ENCODE measurements around the gene RPAP3.

DNA sequence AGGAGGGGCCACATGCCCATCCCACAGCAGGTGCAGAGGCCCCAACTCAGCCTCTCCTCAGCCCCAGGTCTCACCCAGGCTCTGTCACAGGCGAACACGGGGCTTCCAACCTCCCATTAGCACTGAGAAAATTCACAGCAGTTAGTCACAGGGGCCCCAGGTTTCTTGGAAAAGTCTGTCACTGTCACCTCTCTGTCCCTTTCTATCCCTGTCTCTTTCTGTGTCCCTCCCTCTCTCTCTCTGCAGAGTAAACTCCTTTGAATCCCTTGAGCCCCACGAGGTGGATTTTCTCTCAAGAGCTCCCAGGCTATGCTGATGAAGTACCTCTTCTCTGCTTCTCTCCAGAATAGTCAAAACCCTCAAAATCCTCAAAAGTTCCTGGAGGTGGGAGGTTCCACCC is 33.5 kb upstream of the RPAP3 start:
- TF ChIP-seq CTCF (IDR thresholded peaks at IDR 0.05), result no peak
- TF ChIP-seq POLR2A (IDR thresholded peaks at IDR 0.05), result no peak
